GOT3 (cell line): ENCODE measurements around the gene LMBR1.
"Not testable (repeated sequence)": the region's sequence is repeated elsewhere in the genome, so short reads cannot be mapped to it uniquely, and the experiment has no call there.

Experiments used
- DNase-seq: peaks from one replicate; lab custom pipeline; 2025; ENCODE audit warnings: mixed read lengths; lab: John Stamatoyannopoulos, UW

LMBR1 gene

GRCh38 chr7:156754201-156754600 is 138.8 kb downstream of the LMBR1 start:
- no peak for DNase-seq

- DNase-seq = no peak
These were observed 139.4 kb downstream of the LMBR1 start for GRCh38 chr7:156753630-156754029.

- no peak for DNase-seq
These were observed 139.8 kb downstream of the LMBR1 start for GRCh38 chr7:156753229-156753560.

- no peak for DNase-seq
These were observed 140.4 kb downstream of the LMBR1 start for GRCh38 chr7:156752367-156753228.

- DNase-seq = no peak
These were observed 141.7 kb downstream of the LMBR1 start for GRCh38 chr7:156751319-156751718.

- no peak for DNase-seq
These were observed 145.3 kb downstream of the LMBR1 start for GRCh38 chr7:156747718-156748117.

GRCh38 chr7:156746891-156747290 is 146.1 kb downstream of the LMBR1 start:
- DNase-seq = no peak

- DNase-seq = no peak
These were observed 153.4 kb downstream of the LMBR1 start for GRCh38 chr7:156739596-156739995.

GRCh38 chr7:156735851-156736250 is 157.1 kb downstream of the LMBR1 start:
- DNase-seq = no peak

GRCh38 chr7:156733638-156734037 is 159.3 kb downstream of the LMBR1 start:
- no peak for DNase-seq

GRCh38 chr7:156732091-156732625 is 160.8 kb downstream of the LMBR1 start:
- no peak for DNase-seq

GRCh38 chr7:156731651-156732050 is 161.3 kb downstream of the LMBR1 start:
- no peak for DNase-seq

- DNase-seq = no peak
These were observed 167.0 kb downstream of the LMBR1 start for GRCh38 chr7:156725936-156726335.

GRCh38 chr7:156725073-156725472 is 167.9 kb downstream of the LMBR1 start:
- DNase-seq = no peak

GRCh38 chr7:156722043-156722826 is 170.7 kb downstream of the LMBR1 start:
- no peak for DNase-seq

- DNase-seq = no peak
These were observed 189.1 kb downstream of the LMBR1 start for GRCh38 chr7:156703773-156704482.

GRCh38 chr7:156703209-156703608 is 189.8 kb downstream of the LMBR1 start:
- no peak for DNase-seq

- no peak for DNase-seq
These were observed 190.6 kb downstream of the LMBR1 start for GRCh38 chr7:156702399-156702798.

- DNase-seq = not testable (repeated sequence)
These were observed 191.2 kb downstream of the LMBR1 start for GRCh38 chr7:156701787-156702186.

GRCh38 chr7:156698512-156698911 is 194.5 kb downstream of the LMBR1 start:
- not testable (repeated sequence) for DNase-seq

GRCh38 chr7:156697283-156697682 is 195.7 kb downstream of the LMBR1 start:
- not testable (repeated sequence) for DNase-seq

GRCh38 chr7:156693627-156694026 is 199.4 kb downstream of the LMBR1 start:
- no peak for DNase-seq
